Stimulated activated naive CD8-positive, alpha-beta T cell treated with anti-CD3 and anti-CD28 coated beads, Interleukin-15, Interleukin-2, amounts not matched to agents 100 U/mL and 50 U/mL, for 24 hours (primary cell): Measurements from ENCODE around the gene GAB2.
"Not testable (repeated sequence)": the region's sequence is repeated elsewhere in the genome, so short reads cannot be mapped to it uniquely, and the experiment has no call there.

Source experiments
- ATAC-seq: fragments of 150-1000 bp; cut with Tn5 transposase; one replicate; pipeline ENCODE4 v1.10.0; 2021
- DNase-seq: peaks from one replicate; pipeline ENCODE4 v3.0.0; 2021

Gene GAB2

GRCh38 chr11:78187366-78188285 lies 230.0 kb downstream of the GAB2 start:
- DNase-seq, result peak; percentile 78

GRCh38 chr11:78181185-78181584 lies 236.4 kb downstream of the GAB2 start:
- ATAC-seq (no peak), DNase-seq (no peak)

More at GRCh38 chr11:78187366-78188285, 230.0 kb downstream of the GAB2 start:
- ATAC-seq, result peak; percentile 75

- DNase-seq (no peak), ATAC-seq (no peak)
Observed at GRCh38 chr11:78180751-78181150, 236.9 kb downstream of the GAB2 start.

- no peak for ATAC-seq
Observed at GRCh38 chr11:78179459-78180071, 238.1 kb downstream of the GAB2 start.

GRCh38 chr11:78177216-78177615 lies 240.4 kb downstream of the GAB2 start:
- no peak for ATAC-seq
- DNase-seq, result no peak

More at GRCh38 chr11:78179459-78180071, 238.1 kb downstream of the GAB2 start:
- DNase-seq, result no peak

- ATAC-seq, result no peak
- DNase-seq, result no peak
Observed at GRCh38 chr11:78176605-78177141, 240.9 kb downstream of the GAB2 start.

GRCh38 chr11:78175862-78176261 lies 241.8 kb downstream of the GAB2 start:
- DNase-seq, ATAC-seq: not testable (repeated sequence)

GRCh38 chr11:78171951-78172350 lies 245.7 kb downstream of the GAB2 start:
- DNase-seq (no peak), ATAC-seq (no peak)

GRCh38 chr11:78170874-78171549 lies 246.6 kb downstream of the GAB2 start:
- ATAC-seq, result no peak
- no peak for DNase-seq

GRCh38 chr11:78170413-78170812 lies 247.2 kb downstream of the GAB2 start:
- ATAC-seq, result no peak
- DNase-seq, result no peak

GRCh38 chr11:78168539-78169477 lies 248.8 kb downstream of the GAB2 start:
- ATAC-seq, result no peak
- DNase-seq, result no peak

GRCh38 chr11:78166855-78167469 lies 250.7 kb downstream of the GAB2 start:
- ATAC-seq, result no peak
- DNase-seq, result no peak
